GM13976 (cell line): ENCODE data around the gene CYFIP1.

Source experiments
- DNase-seq: peaks from one replicate; pipeline ENCODE4 v3.0.0; 2012; ENCODE audit warnings: low spot score
- in situ Hi-C: fragments of 300-500 bp; cut with MboI; formaldehyde crosslinking; loops from one replicate; pipeline ENCODE4 v1.12.0; 2022; ENCODE audit warnings: low sequenced_read_pairs, mixed read lengths, inconsistent platforms; ENCODE audit not compliant: unreplicated experiment
- TF ChIP-seq, protein P1 (sequence below): IDR thresholded peaks from 2 replicates; pipeline ENCODE4 v1.5.1; 2012; ENCODE audit warnings: borderline replicate concordance, mild to moderate bottlenecking; ENCODE audit not compliant: insufficient read depth; ENCODE audit errors: extremely low read depth, missing control alignments, control extremely low read depth

Gene CYFIP1

DNA sequence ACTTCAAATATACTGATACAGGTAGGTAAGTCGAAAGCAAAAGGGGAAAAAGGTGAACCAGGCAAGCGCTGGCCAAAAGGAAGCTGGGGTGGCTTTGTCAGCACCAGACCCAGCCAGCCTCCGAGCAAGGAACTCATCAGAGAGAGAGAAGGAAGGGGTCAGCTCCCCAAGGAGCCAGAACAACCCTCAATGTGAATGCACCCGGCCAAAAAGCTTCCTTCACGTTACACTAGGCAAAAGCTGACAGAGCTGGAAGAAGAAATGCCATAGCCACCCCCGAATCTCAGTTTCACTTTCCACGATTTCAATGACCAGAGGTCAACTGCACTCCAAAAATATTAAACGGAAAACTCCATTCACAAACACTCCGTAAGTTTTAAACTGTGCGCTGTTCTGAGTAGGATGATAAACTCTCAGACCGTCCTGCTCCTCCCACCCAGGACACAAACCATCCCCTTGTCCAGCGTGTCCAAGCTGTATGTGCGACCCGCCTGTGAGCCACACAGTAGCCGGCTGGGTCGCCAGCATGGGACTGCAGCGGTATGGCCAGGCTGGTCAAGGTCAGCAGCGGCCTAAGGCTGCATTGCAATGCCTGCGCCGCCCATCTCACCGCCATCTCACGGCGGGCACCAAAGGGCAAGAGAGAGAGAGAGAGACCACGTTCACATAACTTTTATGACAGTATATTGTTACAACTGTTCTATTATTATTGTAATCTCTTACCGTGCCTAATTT, 29.7 kb downstream of the CYFIP1 start:
- in situ Hi-C loops = no loop called here
- TF ChIP-seq, protein P1, sequence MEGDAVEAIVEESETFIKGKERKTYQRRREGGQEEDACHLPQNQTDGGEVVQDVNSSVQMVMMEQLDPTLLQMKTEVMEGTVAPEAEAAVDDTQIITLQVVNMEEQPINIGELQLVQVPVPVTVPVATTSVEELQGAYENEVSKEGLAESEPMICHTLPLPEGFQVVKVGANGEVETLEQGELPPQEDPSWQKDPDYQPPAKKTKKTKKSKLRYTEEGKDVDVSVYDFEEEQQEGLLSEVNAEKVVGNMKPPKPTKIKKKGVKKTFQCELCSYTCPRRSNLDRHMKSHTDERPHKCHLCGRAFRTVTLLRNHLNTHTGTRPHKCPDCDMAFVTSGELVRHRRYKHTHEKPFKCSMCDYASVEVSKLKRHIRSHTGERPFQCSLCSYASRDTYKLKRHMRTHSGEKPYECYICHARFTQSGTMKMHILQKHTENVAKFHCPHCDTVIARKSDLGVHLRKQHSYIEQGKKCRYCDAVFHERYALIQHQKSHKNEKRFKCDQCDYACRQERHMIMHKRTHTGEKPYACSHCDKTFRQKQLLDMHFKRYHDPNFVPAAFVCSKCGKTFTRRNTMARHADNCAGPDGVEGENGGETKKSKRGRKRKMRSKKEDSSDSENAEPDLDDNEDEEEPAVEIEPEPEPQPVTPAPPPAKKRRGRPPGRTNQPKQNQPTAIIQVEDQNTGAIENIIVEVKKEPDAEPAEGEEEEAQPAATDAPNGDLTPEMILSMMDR = no peak
- DNase-seq = no peak

DNA sequence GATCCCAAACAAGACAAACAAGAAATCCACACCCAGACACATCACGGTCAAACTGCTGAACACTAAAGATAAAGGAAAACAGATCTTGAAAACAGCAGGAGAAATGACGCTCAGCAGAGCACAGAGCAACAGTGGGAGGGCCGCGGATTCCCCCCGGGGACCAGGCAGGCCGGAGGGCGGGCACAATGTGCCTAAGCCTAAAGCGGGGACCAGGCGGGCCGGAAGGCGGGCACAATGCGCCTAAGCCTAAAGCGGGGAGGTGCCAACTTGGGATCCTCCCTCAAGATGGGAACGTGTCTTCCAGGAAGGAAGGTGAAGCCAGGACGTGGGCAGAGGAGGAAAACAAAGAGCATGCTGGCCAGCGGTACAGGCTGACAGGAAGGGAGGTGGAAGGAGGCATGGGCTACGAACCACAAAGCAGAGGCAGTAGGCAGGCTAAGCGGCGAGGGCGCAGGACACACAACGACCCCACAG, 31.1 kb downstream of the CYFIP1 start:
- TF ChIP-seq, protein P1 = no peak
- in situ Hi-C loops = no loop called here
- no peak for DNase-seq

DNA sequence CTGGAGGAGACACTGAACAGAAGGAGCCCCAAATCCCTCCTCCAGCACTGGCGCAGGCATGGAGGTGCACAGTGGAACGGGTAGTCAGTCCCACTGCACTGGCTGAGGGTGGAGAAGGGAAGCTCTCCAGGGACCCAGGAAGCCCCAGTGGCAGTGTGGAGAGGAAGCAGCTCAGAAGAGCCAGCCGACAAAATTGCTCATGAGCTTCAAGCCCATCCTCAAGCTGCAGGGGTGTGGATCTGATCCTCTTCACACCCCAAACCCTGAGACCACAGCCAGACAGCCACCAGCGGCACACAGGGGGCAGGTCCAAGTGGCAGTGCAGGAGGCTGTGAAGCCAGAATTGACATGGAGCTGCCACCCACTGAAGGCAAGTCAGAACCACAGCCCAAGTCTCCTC, 32.1 kb downstream of the CYFIP1 start:
- in situ Hi-C loops = no loop called here
- TF ChIP-seq, protein P1 = no peak
- no peak for DNase-seq

DNA sequence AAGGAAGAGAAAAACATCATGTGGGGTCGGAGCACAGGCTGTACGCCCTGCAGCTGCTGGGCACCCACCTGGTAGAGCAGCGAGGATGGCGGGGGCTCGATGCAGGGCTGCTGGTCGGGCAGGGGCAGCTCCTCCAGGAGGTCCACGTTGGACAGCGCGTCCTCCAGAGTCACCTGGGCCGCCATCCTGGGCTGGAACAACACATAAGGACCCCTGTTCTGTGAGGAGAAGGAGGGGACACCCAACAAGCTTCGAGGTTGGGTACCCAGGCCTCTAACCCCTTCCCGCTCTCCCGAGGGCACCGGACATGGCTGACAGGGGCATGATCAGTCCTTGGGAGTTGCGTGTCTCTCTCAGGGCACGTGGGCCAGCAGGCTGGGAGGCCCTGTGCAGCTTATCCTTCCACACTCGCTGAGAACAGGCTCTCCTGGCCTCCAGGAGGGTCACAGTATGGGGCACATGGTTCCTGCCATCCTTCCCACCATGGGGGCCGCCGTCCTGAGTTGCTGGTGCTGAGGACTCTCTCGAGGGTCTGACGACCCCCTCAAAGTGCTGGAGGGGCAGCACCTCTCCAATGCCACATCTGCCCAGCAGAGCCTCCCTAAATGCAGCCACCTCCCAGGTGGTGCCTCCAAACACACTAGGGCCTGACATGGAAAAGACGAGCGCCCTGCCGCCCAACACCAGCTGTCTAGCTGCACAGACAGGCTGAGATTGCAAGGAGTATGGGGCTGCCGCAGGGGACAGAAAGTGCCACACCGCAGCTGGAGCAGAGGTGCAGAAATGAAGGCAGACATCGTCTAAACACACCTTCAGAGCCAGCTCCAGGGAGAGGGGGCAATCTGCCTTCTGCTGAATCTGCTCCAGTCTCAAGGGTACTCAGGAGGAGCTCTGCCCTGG, 32.8 kb downstream of the CYFIP1 start:
- DNase-seq = no peak
- in situ Hi-C loops = no loop called here
- TF ChIP-seq, protein P1 = no peak

DNA sequence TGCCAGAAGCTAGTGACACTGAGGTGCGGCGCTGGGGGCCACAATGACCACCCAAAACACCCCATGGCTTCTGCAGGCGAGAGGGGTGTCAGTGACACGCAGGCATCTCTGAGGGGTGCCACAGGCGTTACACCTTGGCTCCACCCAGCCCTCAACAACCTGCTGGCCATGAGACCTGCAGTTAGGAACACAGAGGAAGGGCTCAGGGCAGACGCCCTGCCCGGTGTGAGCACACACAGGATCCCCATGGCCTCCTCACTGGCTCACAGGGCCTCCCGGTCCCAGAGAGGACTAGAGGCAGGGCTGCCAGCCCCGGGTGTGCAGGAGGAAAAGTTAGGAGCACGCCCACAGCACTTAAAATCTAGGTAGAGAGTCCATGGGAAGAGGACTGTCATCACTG, 35.1 kb downstream of the CYFIP1 start:
- TF ChIP-seq, protein P1 = no peak
- in situ Hi-C loops = no loop called here
- DNase-seq = no peak

DNA sequence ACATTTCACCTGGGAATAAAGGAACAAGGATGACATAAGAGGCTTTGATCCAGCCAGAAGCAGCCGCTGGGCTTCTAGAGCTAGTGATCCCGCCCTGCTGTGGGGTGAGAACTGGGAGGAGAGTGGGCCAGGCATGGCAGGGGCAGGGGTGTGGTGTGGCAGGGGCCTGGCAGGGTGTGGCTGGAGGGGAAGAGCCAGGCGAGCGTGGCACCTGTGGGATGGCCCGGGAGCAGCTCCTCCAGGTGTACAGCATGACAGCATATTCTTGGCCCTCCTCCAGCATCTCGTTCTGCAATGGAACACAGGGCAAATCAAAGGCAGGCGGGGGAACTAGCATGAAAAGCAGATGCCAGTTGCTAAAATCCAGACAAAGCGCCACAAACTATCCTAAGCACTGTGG, 35.5 kb downstream of the CYFIP1 start:
- DNase-seq = no peak
- in situ Hi-C loops = no loop called here
- TF ChIP-seq, protein P1 = no peak
